NCI-H446 treated with DMSO at 0.1 percent for 48 hours (cell line): ENCODE measurements around the gene WDFY2.

Experiments
- DNase-seq: peaks from one replicate; lab custom pipeline; 2025; lab: John Stamatoyannopoulos, UW

Gene WDFY2

DNA sequence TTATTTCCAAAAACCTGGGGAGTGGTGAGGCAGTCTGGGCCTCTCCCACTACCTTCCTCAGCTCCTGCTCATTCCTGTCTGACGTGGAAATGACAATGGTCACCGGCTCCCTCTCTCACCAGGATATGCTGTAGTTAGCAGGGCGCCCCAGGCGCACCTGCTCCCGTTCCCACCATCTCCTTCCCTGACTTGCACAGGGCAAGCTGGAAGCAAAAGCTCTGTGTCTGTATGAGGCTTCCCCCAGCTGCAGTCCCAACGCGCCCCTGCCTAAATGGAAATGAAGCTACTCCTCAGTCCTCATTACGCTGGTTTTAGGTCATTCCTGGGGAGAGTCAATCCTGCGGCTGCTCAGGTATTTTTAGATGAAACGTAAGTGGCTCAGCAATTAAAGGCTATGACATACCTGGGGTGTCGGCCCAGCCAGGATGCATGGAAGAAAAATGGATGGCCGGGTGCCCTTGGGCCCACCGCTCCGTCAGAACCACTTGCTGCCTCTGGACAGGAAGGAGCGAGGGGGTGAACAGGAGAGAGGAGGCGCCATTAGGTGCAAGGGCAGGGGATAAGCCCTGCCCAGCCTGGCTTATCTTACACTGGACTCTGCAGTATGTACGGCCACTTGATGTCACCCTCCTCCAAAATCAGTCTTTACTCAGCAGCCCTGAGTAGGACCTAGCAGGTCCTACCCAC lies 187.3 kb downstream of the WDFY2 start:
- DNase-seq, result no peak

GRCh38 chr13:51772105-51772455 lies 187.8 kb downstream of the WDFY2 start:
- DNase-seq, result no peak

DNA sequence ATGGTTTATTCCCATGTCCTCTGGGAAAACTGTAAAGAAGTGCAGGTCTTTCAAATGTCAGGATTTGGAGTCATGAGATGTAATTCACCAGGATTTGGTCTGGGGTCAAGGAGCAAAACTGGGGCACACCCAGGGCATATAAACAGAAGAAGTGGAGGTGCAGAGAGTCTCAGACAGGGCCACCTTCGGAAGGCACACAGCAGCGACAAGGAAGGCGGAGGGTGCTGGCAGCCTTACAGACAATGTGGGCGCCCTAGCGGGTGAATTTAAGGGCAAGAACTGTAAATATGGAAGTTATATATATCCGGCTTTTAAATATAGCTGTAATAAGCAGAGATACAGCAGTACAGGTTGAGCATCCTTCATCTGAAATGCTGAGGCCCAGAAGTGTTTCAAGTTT lies 188.5 kb downstream of the WDFY2 start:
- DNase-seq, result no peak

GRCh38 chr13:51773515-51773914 lies 189.3 kb downstream of the WDFY2 start:
- no peak for DNase-seq

DNA sequence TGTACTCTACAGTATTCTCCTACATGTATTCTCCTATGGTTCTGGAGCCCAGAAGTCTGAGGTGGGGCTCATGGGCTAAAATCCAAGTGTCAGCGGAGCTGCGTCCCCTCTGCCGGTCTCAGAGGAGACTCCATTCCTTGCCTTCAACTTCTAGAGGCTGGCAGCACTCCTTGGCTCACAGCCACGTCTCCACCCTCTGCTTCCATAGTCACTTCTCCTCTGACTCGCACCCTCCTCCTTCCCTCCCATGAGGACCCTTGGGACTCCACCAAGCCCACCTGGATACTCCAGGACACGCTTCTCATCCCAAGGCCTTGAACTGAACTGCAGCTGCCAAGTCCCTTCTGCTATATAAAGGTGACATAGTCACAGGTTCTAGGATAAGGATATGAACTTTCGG lies 191.9 kb downstream of the WDFY2 start:
- no peak for DNase-seq

- no peak for DNase-seq
Measured at GRCh38 chr13:51777921-51778320, 193.7 kb downstream of the WDFY2 start.

DNA sequence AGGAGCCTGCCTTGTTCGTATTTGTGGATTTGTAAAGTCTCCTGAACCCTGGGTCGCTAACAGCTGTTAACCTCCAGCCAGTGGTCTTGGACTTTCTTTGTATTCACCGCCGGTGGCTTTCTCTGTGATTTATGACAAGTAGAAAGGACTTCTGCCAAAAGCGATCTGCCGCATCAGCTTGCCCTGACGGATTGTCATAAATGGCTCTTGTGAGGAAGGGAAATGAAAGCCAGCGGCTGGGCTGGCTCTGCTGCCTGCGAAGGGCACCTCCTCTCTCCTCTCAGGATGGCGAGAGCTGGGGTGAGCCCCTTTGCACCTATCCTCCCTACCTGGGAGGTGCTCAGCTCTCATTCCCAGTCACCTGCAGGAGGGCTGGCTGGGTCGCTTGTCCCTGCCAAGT lies 194.1 kb downstream of the WDFY2 start:
- DNase-seq, result peak; percentile 9

GRCh38 chr13:51780099-51780498 lies 195.8 kb downstream of the WDFY2 start:
- no peak for DNase-seq

DNA sequence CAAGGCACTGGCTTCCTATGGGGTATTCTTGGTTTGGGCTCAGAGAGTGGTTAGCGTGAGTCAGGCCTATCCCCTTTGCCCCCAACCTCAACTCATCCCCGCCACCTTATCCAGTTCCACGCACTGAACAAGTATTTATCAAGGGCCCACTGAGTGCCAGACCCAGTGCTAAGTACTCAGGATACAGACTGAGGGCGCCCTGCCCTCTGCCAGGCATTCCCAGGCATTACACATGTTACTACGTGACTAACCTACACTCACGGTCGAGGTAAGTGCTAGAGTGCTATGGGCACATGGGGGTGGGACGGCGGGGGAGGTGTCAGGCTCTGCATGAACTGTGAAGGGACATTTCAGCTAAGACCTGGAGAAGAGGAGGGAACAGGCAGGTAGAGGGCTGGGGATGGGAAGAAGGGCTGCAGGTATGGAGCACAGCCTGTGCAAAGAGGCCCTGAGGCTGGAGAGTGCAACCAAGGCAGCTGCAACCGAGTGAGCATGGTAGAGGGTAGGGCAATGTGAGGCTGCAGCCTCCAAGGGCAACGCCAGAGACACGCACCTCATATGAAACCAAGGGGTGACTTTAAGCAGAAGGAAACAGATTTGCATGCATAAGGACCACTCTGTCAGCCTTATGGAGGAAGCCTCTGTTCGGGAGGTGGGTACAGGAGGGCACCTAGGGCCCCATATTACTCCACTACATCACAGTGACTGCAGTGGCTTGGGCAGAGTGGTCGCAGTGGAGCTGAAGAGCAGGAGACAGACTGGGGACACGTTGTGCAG lies 197.2 kb downstream of the WDFY2 start:
- DNase-seq, result no peak

- no peak for DNase-seq
Measured at GRCh38 chr13:51782026-51782710, 197.9 kb downstream of the WDFY2 start.

DNA sequence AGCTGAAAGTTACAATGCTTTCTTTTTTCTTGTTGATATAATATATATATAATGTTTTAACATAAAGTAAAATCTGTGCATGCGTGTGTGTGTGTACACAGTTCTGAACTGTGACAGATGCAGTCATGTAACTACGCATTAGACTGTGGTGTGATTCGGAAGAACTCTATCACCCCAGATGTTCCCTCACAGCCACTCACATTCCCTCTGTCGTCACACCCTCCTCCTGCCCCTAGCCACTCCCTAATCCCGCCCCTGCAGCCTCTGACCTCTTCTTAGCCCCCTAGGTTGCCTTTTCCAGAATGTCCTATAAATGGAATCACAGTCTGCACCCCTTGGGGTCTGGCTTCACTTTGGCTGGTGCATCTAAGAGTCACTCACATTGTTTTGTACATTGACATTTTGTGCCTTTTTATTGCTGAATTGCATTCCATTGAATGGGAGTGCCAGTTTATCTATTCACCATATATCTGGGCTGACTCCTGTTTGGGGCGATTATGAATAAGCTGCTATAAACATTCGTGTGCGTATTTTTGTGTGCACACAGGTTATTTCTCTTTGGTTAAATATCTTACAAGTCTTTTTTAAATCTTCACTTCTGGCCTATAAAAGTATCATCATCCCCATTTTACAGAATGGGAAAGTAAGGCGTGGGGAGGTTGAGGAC lies 199.3 kb downstream of the WDFY2 start:
- DNase-seq, result no peak

GRCh38 chr13:51784097-51784496 lies 199.8 kb downstream of the WDFY2 start:
- DNase-seq, result no peak

GRCh38 chr13:51785712-51786424 lies 201.6 kb downstream of the WDFY2 start:
- peak; percentile 72 for DNase-seq

GRCh38 chr13:51786425-51787265 lies 202.4 kb downstream of the WDFY2 start:
- no peak for DNase-seq

DNA sequence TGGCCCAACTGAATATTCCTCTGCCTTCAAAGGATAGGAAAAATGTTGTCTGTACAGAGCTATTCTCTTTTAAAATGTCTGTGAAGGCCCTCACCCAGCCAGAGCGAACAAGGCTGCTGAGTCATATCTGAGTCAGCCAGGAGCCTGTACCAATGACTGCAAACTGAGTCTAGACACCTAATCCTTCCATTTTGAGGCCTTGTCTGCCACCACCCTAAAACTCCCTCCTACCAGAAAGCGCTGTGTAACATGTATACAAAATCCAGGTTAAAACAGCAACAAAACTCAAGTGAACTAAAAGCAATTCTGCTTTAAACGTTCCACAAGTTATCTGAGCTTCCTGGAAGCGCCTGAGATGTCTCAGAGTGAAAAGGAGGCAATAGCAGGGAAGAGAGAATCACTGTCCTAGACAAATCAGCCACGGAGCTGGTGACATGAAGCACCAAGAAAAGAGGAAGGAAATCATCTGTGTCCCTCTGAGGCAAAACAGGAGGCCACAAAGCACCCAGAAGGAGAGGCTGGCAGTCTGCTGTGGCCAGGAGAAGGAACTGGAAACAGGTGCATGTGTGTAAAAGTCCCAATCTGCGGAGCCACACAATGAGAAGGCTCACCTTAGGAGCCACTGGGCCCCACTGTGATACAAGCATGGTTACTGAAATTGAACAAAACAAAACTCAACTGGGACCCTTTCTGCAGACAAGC lies 209.5 kb downstream of the WDFY2 start:
- no peak for DNase-seq

GRCh38 chr13:51794964-51795363 lies 210.7 kb downstream of the WDFY2 start:
- DNase-seq, result no peak

DNA sequence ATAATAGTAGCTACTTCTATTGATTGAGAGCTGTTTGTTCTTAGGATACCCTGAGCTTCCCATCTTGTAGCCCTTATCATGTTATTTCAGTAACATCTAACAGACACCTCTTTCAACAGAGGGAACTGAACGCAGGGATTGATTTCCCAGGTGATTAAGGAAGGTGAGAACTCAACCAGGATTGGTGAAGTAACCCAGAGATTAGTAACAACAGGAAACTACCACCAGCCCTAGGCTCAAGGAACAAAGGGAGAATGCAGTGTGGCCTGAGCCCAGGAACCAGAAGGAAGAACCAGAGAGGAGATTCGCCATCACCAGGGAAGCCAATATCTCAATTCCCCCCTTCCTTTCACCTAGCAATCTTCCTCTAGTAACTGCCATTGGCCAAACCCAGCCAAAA lies 211.2 kb downstream of the WDFY2 start:
- DNase-seq, result no peak

GRCh38 chr13:51796546-51796945 lies 212.3 kb downstream of the WDFY2 start:
- no peak for DNase-seq

GRCh38 chr13:51797664-51798488 lies 213.6 kb downstream of the WDFY2 start:
- peak; percentile 49 for DNase-seq

DNA sequence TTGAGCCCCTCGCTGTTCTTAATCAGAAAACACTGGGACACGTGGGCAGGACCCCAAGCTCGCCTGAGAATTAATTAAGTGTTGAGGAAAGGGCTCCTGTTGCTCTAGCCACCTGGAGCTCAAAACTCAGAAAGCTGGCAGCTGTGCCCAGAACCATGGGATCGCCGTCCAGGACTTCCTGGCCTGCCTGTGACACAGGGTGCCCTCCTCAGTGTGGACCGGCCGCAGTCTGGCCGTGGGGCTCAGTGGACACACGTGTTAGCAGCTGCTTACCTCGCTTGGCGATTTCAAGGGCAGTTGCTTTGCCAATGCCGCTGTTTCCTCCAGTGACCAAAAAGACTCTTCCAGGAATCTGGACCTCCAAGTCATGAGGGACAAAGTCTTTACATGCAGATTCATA lies 215.0 kb downstream of the WDFY2 start:
- no peak for DNase-seq
